ENCODE measurements around the gene SPIN2B. TPM values are rescaled to one million over a fixed set of nuclear protein-coding genes. Genes with fewer than 3 reads are reported as not detected.

The SPIN2B gene
- total RNA-seq, 1 experiment from 2014 or later: 12.0 TPM

DNA sequence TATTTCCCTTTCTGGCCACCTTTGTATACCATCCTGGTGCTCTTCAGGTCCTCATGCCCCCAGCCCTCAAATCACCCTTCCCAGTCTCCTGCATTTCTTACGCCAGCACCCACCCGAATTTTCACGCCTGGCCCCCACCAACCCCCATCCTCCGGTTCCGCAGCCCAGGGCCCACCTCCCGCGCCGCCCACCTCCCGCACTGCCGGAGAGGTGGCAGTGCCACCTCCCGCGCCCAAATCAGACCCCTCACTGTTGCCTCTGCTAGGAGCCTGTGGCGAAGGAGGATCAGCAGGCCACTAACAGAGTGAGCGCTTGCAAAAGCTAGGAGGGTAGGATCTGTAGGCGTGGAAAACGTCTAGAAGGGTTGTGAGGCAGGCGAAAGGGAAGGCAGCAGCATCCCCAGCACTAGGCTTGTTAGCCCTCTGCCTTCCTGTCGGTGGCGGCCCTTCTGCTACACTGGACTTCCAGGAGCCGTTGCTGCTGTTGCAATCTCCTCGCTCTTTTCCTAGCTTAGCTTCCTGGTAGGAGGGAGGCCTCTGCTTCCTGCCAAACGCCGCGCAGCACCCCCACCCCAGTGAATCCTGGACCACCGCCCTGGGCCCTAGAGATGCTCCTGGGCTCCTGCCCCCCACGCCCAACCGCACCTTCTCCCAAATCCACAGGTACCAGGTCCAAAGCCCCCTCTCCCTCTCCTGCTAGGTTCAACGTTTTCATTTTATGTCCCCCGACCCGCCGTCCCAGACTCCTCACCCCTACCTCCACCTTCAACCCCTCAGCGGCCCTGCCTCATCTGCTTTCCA lies 51.0 kb downstream of the SPIN2B start:
- DNase-seq (ENCODE audit: low read depth): no peak

Other genes with a start within 250 kb of the SPIN2B start
- gene SPIN3, start 126.0 kb downstream of the SPIN2B start, total RNA-seq (2014; rRNA removed; shearing (Covaris generic)): 6.6 and 7.7 TPM in 2 replicates
- gene SPIN2A, start 15.8 kb upstream of the SPIN2B start, total RNA-seq (2014; rRNA removed; shearing (Covaris generic)): not detected in 2 replicates
- 0.17 and 0.69 TPM in 2 replicates for gene FAAH2, start 165.2 kb upstream of the SPIN2B start, total RNA-seq (2014; rRNA removed; shearing (Covaris generic))